ENCODE results near the gene C9orf78. TPM values are rescaled to one million over a fixed set of nuclear protein-coding genes. Genes with fewer than 3 reads are reported as not detected.

The C9orf78 gene
- total and polyA plus RNA-seq, 9 of the 15 experiments (the other 6 are each of a cell fraction or from before 2014, with no cell fraction given): 94.6 to 266 (median 202) TPM

DNA sequence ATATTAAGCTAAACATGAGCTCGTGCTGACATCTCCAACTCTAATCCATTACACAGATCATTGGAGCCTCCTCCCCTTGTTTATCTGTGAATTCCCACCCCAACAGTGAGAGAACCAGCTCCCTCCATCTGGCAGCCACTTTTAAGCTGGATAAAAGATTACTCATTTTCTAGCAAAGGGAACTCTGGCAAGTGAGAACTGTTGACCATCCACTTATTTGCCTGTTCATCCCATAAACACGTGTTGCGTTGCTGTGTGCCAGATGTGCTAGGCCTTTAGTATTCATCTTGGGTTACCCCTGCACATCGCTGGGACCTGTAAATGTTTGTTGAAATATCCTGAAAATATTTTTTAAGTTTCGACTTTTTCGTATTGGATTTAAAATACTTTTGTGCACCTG is 8.7 kb downstream of the C9orf78 start (continued):
- TF ChIP-seq, protein P1, sequence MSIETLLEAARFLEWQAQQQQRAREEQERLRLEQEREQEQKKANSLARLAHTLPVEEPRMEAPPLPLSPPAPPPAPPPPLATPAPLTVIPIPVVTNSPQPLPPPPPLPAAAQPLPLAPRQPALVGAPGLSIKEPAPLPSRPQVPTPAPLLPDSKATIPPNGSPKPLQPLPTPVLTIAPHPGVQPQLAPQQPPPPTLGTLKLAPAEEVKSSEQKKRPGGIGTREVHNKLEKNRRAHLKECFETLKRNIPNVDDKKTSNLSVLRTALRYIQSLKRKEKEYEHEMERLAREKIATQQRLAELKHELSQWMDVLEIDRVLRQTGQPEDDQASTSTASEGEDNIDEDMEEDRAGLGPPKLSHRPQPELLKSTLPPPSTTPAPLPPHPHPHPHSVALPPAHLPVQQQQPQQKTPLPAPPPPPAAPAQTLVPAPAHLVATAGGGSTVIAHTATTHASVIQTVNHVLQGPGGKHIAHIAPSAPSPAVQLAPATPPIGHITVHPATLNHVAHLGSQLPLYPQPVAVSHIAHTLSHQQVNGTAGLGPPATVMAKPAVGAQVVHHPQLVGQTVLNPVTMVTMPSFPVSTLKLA (conservative IDR thresholded peaks at IDR 0.05): peak; percentile 40 to 70; a peak in 2 of 4 replicates

DNA sequence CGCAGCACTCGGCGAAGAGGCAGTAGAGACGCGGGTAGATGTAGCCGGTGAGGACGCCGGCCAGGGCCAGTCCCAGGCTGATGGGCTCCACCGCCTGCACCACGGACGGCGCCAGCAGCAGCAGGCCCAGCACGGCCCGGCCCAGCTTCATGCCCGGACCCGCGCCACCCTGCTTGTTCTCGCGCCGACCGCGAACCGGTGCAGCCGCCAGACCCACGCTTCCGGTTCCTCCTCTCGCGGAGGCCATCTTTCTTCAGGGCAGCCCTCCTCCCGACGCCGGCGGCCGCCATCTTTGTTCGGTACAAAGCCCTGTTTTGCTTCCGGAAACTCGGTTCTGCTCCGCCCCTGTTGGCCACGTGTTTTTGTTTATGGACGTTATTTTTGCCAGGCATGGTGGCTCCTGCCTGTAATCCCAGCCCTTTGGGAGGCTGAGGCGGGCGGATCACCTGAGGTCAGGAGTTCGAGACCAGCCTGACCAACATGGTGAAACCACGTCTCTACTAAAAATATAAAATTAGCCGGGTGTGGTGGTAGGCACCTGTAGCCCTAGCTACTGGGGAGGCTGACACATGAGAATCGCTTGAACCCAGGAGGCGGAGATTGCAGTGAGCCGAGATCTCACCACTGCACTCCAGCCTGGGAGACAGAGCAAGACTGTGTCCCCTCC is 11.0 kb downstream of the C9orf78 start, which contains the start of gene TOR1A:
Gene TOR1A (minus strand): TSS at position 202 of the 667 bp plus-strand sequence. CDS start 51 bp downstream, at position 151.
- ATAC-seq: peak; percentile 95
- POLR2A ChIA-PET: interaction anchor here (0.6 to 5.1 kb wide), 2 partner anchors 12 to 44 kb away, joined by 3 to 49 read pairs; no protein-coding TSS in a partner anchor
- intact Hi-C loops (cut with micrococcal nuclease): loop anchor here (1.0 kb wide), 2 partner anchors 11 to 39 kb away; partner anchors contain the start of genes C9orf78 and USP20
- TF ChIP-seq C11orf30 (IDR thresholded peaks at IDR 0.05; ENCODE audit: low read depth): peak; percentile 75
- TF ChIP-seq, protein P2, sequence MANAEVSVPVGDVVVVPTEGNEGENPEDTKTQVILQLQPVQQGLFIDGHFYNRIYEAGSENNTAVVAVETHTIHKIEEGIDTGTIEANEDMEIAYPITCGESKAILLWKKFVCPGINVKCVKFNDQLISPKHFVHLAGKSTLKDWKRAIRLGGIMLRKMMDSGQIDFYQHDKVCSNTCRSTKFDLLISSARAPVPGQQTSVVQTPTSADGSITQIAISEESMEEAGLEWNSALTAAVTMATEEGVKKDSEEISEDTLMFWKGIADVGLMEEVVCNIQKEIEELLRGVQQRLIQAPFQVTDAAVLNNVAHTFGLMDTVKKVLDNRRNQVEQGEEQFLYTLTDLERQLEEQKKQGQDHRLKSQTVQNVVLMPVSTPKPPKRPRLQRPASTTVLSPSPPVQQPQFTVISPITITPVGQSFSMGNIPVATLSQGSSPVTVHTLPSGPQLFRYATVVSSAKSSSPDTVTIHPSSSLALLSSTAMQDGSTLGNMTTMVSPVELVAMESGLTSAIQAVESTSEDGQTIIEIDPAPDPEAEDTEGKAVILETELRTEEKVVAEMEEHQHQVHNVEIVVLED (CRISPR knock-in tag; IDR thresholded peaks at IDR 0.05): peak; percentile 58; the same call in 1 of the 2 replicates
- TF ChIP-seq MEF2D (tag; conservative IDR thresholded peaks at IDR 0.05; ENCODE audit: low read depth): peak; percentile 87
- TF ChIP-seq NCOR1 (IDR thresholded peaks at IDR 0.05): peak; percentile 59; the same call in 1 of the 2 replicates
- no peak for TF ChIP-seq TFAM (CRISPR knock-in tag; conservative IDR thresholded peaks at IDR 0.05)
- peak; percentile 76 for TF ChIP-seq RBBP5 (IDR thresholded peaks at IDR 0.05; ENCODE audit: borderline replicate concordance, insufficient read depth, low read length, poor library complexity, severe bottlenecking)
- peak; percentile 94; the same call in 1 of the 2 replicates for TF ChIP-seq CBFB (CRISPR knock-in tag; IDR thresholded peaks at IDR 0.05)
- TF ChIP-seq, protein P3, sequence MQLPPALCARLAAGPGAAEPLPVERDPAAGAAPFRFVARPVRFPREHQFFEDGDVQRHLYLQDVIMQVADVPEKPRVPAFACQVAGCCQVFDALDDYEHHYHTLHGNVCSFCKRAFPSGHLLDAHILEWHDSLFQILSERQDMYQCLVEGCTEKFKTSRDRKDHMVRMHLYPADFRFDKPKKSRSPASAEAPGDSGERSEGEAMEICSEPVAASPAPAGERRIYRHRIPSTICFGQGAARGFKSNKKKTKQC (CRISPR knock-in tag; IDR thresholded peaks at IDR 0.05): peak; percentile 85
- TF ChIP-seq, protein P1 (conservative IDR thresholded peaks at IDR 0.05): peak; percentile 100
- TF ChIP-seq HLTF (IDR thresholded peaks at IDR 0.05): peak; percentile 69; the same call in 1 of the 2 replicates
- TF ChIP-seq NR2F6 (CRISPR knock-in tag; IDR thresholded peaks at IDR 0.05): peak; percentile 61; the same call in 1 of the 2 replicates
- TF ChIP-seq FUS (optimal IDR thresholded peaks at IDR 0.05; ENCODE audit: low read depth, low read length): no peak
- no peak for TF ChIP-seq HEY1 (CRISPR knock-in tag; IDR thresholded peaks at IDR 0.05; ENCODE audit: borderline replicate concordance)
- peak; percentile 83 to 88 for TF ChIP-seq SIX5 (IDR thresholded peaks at IDR 0.05; ENCODE audit: borderline replicate concordance in 1 of 2, insufficient read depth in 1 of 2, low read depth in 1 of 2, low read length in 2 of 2)

More for the DNA sequence above, 11.0 kb downstream of the C9orf78 start, which contains the start of gene TOR1A:
- peak within 1 kb of the TSS; percentile 95 for H2AFZ ChIP-seq (ENCODE audit: low read depth, low read length)
- H3K9me3 ChIP-seq (replicated peaks; ENCODE audit: control insufficient read depth, insufficient read depth, low read depth, low read length): no peaks in the 10 kb centered on the region
- H3K27ac ChIP-seq (ENCODE audit: extremely low read depth, low read depth, low read length): peak within 1 kb of the TSS; percentile 83
- peaks cover 26% of the 10 kb centered on the region for H3K79me2 ChIP-seq (ENCODE audit: control insufficient read depth, insufficient read depth, low read length)
- H3K4me1 ChIP-seq (replicated peaks in 1 of 2; ENCODE audit: control insufficient read depth in 2 of 2, insufficient read depth in 2 of 2, low read length in 2 of 2): peaks cover 12 to 13% of the 10 kb centered on the region in 2 experiments; a peak in 4 of 5 replicates
- peaks cover 58% of the 10 kb centered on the region for H3K36me3 ChIP-seq (ENCODE audit: control insufficient read depth, insufficient read depth, low read length)
- peak within 1 kb of the TSS; percentile 75 to 97 for H3K9ac ChIP-seq (ENCODE audit: insufficient read depth in 1 of 2, low read depth in 2 of 2, low read length in 2 of 2)
- peak within 1 kb of the TSS; percentile 88 for H3K4me3 ChIP-seq
- 1% methylated on average over 47 of the region's 47 CpGs for WGBS (ENCODE audit: insufficient coverage, low coverage, missing lambda C conversion rate)
- H3K27me3 ChIP-seq (ENCODE audit: control insufficient read depth in 2 of 2, insufficient read depth in 2 of 2, low read length in 2 of 2): no peaks in the 10 kb centered on the region
- in situ Hi-C loops (cut with MboI): no loop called here
- FAIRE-seq (peak; percentile 92), DNase-seq (ENCODE audit: extremely low read depth in 1 of 4, low spot score in 3 of 4) (peak; percentile 95 to 99 (median 96))
- peak within 1 kb of the TSS; percentile 95 for H3K4me2 ChIP-seq (ENCODE audit: insufficient read depth, low read length)
- CTCF ChIA-PET (ENCODE audit: low intra/inter-chr PET ratio): no interaction called here
- no TSS peak for BruUV-seq (replicated peaks)
- no peaks in the 10 kb centered on the region for H3K9me1 ChIP-seq (ENCODE audit: control insufficient read depth, insufficient read depth, low read length)
- H4K20me1 ChIP-seq (replicated peaks; ENCODE audit: control insufficient read depth, insufficient read depth, low read length): no peaks in the 10 kb centered on the region
